Type B pancreatic cell (in vitro differentiated cells): Measurements from ENCODE around the gene CSTF3. TPM values are rescaled to one million over a fixed set of nuclear protein-coding genes. Genes with fewer than 3 reads are reported as not detected.
A peak's percentile ranks its signal among the peaks of the same experiment; 100 is the strongest.

ENCODE experiments used
- DNase-seq: peaks from one replicate; pipeline ENCODE4 v3.0.0; 2021; ENCODE audit warnings: mixed read lengths; ENCODE audit not compliant: unreplicated experiment; ENCODE audit errors: extremely low spot score
- H3K27ac Mint-ChIP-seq: 2 replicates; pipeline ENCODE4 v1.8.0; 2021; ENCODE audit warnings: mild to moderate bottlenecking, mixed read lengths
- H3K27me3 Mint-ChIP-seq: 2 replicates; pipeline ENCODE4 v1.8.0; 2021; ENCODE audit warnings: mixed read lengths
- H3K36me3 Mint-ChIP-seq: 2 replicates; pipeline ENCODE4 v1.8.0; 2021; ENCODE audit warnings: mixed read lengths
- H3K4me1 Mint-ChIP-seq: one replicate; pipeline ENCODE4 v1.8.0; 2021; ENCODE audit warnings: mixed read lengths; ENCODE audit not compliant: unreplicated experiment
- H3K4me3 Mint-ChIP-seq: 2 replicates; pipeline ENCODE4 v1.8.0; 2021; ENCODE audit warnings: mild to moderate bottlenecking, mixed read lengths
- H3K9me3 Mint-ChIP-seq: 2 replicates; pipeline ENCODE4 v1.8.0; 2021; ENCODE audit warnings: mixed read lengths
- total RNA-seq: library from RNA; stranded (reverse); gene quantifications from 2 replicates; pipeline ENCODE4 v1.2.1, GENCODE V29; 2021; ENCODE audit warnings: low replicate concordance
- TF ChIP-seq, protein P1 (sequence below): fragments of 200-600 bp; sonication (generic); conservative IDR thresholded peaks from 2 replicates; pipeline ENCODE4 v1.5.0; 2021; ENCODE audit warnings: antibody characterized with exemption, mild to moderate bottlenecking

Gene CSTF3
- total RNA-seq, 1 donor from 2014 or later: 49.4 TPM

GRCh38 chr11:33063326-33063881, 97.9 kb downstream of the CSTF3 start:
- peaks cover 21% of the 10 kb centered on the region for H3K4me1 Mint-ChIP-seq
- no peaks in the 10 kb centered on the region for H3K27me3 Mint-ChIP-seq
- H3K36me3 Mint-ChIP-seq: peaks cover 22% of the 10 kb centered on the region
- H3K27ac Mint-ChIP-seq: no peak overlapping the region
- TF ChIP-seq, protein P1, sequence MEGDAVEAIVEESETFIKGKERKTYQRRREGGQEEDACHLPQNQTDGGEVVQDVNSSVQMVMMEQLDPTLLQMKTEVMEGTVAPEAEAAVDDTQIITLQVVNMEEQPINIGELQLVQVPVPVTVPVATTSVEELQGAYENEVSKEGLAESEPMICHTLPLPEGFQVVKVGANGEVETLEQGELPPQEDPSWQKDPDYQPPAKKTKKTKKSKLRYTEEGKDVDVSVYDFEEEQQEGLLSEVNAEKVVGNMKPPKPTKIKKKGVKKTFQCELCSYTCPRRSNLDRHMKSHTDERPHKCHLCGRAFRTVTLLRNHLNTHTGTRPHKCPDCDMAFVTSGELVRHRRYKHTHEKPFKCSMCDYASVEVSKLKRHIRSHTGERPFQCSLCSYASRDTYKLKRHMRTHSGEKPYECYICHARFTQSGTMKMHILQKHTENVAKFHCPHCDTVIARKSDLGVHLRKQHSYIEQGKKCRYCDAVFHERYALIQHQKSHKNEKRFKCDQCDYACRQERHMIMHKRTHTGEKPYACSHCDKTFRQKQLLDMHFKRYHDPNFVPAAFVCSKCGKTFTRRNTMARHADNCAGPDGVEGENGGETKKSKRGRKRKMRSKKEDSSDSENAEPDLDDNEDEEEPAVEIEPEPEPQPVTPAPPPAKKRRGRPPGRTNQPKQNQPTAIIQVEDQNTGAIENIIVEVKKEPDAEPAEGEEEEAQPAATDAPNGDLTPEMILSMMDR: no peak
- H3K4me3 Mint-ChIP-seq: no peak overlapping the region
- no peak for DNase-seq
- H3K9me3 Mint-ChIP-seq: no peaks in the 10 kb centered on the region

DNA sequence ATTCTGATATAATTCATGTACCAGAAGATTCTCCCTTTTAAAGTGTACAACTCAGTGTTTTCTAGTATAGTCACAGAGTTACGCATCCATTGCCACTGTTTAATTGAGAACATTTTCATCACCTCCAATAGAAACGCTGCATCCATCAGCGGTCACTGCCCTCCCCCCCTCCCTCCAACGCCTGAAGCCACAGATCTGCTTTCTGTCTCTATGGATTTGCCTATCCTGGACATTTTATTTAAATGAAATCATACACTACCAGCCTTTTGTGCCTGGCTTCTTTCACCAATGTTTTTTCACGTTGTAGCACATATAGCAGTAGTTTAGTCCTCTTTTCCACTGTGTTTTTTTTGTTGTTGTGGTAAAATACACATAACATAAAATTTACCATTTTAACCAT, 99.1 kb downstream of the CSTF3 start:
- Mint-ChIP-seq H3K27ac (peak overlapping the region; percentile 67), H3K9me3 (no peaks in the 10 kb centered on the region), H3K27me3 (no peaks in the 10 kb centered on the region), H3K4me3 (no peak overlapping the region), H3K4me1 (peaks cover 22% of the 10 kb centered on the region), H3K36me3 (peaks cover 22% of the 10 kb centered on the region)
- TF ChIP-seq, protein P1: no peak
- DNase-seq: no peak

DNA sequence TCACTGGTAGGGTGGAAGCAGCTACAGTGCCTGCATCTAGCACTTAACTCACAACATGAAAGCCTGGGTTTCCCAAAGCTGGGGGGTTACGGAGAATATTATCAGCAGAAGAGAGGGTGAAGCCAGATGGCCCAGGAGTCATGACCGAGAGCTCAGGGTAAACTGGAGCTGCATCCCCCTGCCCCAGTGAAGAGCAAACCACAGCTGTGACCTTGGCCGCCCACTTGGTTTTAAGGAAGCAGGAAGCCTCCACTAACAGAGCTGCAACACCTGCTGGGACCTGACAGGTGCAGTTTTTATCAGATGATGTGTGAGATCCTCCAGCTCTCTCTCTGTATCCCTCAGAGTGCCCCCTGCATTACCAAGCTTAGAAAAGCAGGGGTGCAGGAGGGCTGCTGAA, 101.0 kb downstream of the CSTF3 start:
- Mint-ChIP-seq H3K27me3 (no peaks in the 10 kb centered on the region), H3K27ac (peak overlapping the region; percentile 81), H3K4me1 (peaks cover 24% of the 10 kb centered on the region), H3K9me3 (no peaks in the 10 kb centered on the region), H3K36me3 (peaks cover 18% of the 10 kb centered on the region), H3K4me3 (no peak overlapping the region)
- TF ChIP-seq, protein P1: no peak
- DNase-seq: no peak

GRCh38 chr11:33059331-33060007, 101.8 kb downstream of the CSTF3 start:
- H3K4me3 Mint-ChIP-seq: no peak overlapping the region
- no peaks in the 10 kb centered on the region for H3K27me3 Mint-ChIP-seq
- no peak for DNase-seq
- TF ChIP-seq, protein P1: no peak
- peaks cover 29% of the 10 kb centered on the region for H3K4me1 Mint-ChIP-seq
- peaks cover 16% of the 10 kb centered on the region for H3K36me3 Mint-ChIP-seq
- H3K27ac Mint-ChIP-seq: peak overlapping the region; percentile 81
- no peaks in the 10 kb centered on the region for H3K9me3 Mint-ChIP-seq

- Mint-ChIP-seq H3K4me1 (peaks cover 26% of the 10 kb centered on the region), H3K9me3 (no peaks in the 10 kb centered on the region), H3K27ac (no peak overlapping the region), H3K4me3 (no peak overlapping the region), H3K27me3 (no peaks in the 10 kb centered on the region), H3K36me3 (peaks cover 12% of the 10 kb centered on the region)
- TF ChIP-seq, protein P1: no peak
- DNase-seq: no peak
Measured at GRCh38 chr11:33057284-33057683, 104.0 kb downstream of the CSTF3 start.
